ENCODE measurements around the gene RNASEH2C.

DNA sequence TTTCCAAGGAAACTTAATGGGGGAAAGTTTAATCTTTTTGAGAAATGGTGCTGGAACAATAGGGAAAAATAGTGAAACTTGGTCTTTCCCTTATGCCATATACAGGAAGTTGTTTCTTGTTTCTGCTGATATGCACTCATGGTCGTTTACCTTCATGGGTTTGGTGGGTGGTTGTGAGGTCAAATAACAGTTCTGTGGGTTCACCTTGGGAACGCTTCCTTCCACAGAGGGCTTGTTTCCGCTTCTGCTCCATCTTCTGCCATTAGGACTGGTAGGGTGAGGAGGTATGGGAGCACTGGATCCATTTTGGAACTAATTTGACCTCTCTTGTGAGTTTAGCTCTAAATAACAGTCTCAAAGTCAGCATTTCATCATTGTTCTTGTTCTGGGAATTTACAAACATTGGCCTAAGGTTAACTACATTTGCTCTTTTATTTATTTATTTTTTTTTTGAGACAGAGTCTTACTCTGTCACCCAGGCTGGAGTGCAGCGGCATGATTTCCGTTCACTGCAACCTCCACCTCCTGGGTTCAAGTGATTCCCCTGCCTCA lies 40.3 kb downstream of the RNASEH2C start:
- no peak for TF ChIP-seq ZFX (IDR thresholded peaks at IDR 0.05; ENCODE audit: borderline replicate concordance)
- TF ChIP-seq, protein P1, sequence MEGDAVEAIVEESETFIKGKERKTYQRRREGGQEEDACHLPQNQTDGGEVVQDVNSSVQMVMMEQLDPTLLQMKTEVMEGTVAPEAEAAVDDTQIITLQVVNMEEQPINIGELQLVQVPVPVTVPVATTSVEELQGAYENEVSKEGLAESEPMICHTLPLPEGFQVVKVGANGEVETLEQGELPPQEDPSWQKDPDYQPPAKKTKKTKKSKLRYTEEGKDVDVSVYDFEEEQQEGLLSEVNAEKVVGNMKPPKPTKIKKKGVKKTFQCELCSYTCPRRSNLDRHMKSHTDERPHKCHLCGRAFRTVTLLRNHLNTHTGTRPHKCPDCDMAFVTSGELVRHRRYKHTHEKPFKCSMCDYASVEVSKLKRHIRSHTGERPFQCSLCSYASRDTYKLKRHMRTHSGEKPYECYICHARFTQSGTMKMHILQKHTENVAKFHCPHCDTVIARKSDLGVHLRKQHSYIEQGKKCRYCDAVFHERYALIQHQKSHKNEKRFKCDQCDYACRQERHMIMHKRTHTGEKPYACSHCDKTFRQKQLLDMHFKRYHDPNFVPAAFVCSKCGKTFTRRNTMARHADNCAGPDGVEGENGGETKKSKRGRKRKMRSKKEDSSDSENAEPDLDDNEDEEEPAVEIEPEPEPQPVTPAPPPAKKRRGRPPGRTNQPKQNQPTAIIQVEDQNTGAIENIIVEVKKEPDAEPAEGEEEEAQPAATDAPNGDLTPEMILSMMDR (IDR thresholded peaks at IDR 0.05): no peak
